GM12878 (cell line): ENCODE results near the gene DNAAF9. TPM values are rescaled to one million over a fixed set of nuclear protein-coding genes. Genes with fewer than 3 reads are reported as not detected.

ENCODE experiments used
- ATAC-seq: fragments of 200-7000 bp; cut with Tn5 transposase; 3 replicates; pipeline ENCODE4 v1.9.1; 2020; ENCODE audit warnings: mild to moderate bottlenecking, moderate library complexity
- BruUV-seq: library from RNA; stranded (reverse); fragments of 400-500 nt; replicated peaks from 2 replicates; lab custom pipeline; 2021; lab: Mats Ljungman, UMichigan
- CTCF ChIA-PET: fragments of 300-600 bp; sonication (Branson Sonifier 250); formaldehyde crosslinking; extraction: SDS; loops from one replicate; lab custom pipeline; 2021; ENCODE audit warnings: inconsistent platforms; lab: Yijun Ruan, JAX
- POLR2A ChIA-PET: fragments of 350-600 bp; formaldehyde crosslinking; extraction: SDS; loops from one replicate; lab custom pipeline; 2021; ENCODE audit warnings: inconsistent platforms; lab: Charles Lee
- RAD21 ChIA-PET: fragments of 300-600 bp; sonication (Branson Sonifier 250); formaldehyde crosslinking; loops from one replicate; lab custom pipeline; 2023; ENCODE audit warnings: antibody characterized with exemption; ENCODE audit not compliant: unreplicated experiment; lab: Charles Lee
- SMC1A ChIA-PET: fragments of 300-600 bp; sonication (Branson Sonifier 250); formaldehyde crosslinking; loops from one replicate; lab custom pipeline; 2023; ENCODE audit not compliant: unreplicated experiment, uncharacterized antibody; lab: Charles Lee
- DNase-seq: peaks from one replicate; pipeline ENCODE4 v3.0.0-alpha.2; 2011; ENCODE audit warnings: low read depth, low spot score
- FAIRE-seq: peaks from 3 replicates; lab custom pipeline; 2011; peaks lifted over from hg19 to GRCh38; lab: Jason Lieb, UNC
- H2AFZ ChIP-seq: 2 replicates; pipeline ENCODE4 v1.6.0; 2011; ENCODE audit warnings: low read depth, low read length, control low read depth; ENCODE audit not compliant: control insufficient read depth
- H3K27ac ChIP-seq: 2 replicates; pipeline ENCODE4 v1.5.1; 2011; ENCODE audit warnings: control low read depth; ENCODE audit not compliant: control insufficient read depth, insufficient read depth
- H3K27me3 ChIP-seq, 2 experiments: replicated peaks in 1 of 2; 2 replicates each; pipeline versions ENCODE4 v1.6.0 to v1.6.1; 2011; ENCODE audit warnings: low read length in 1 of 2; ENCODE audit not compliant: control insufficient read depth in 2 of 2, insufficient read depth in 2 of 2
- H3K36me3 ChIP-seq, 2 experiments: 2 replicates each; pipeline ENCODE4 v1.5.1; 2011; ENCODE audit warnings: low read length in 1 of 2; ENCODE audit not compliant: control insufficient read depth in 2 of 2, insufficient read depth in 2 of 2
- H3K4me1 ChIP-seq: 2 replicates; pipeline ENCODE4 v1.6.1; 2011; ENCODE audit warnings: mild to moderate bottlenecking, low read length, moderate library complexity, mixed read lengths; ENCODE audit not compliant: control insufficient read depth, insufficient read depth
- H3K4me2 ChIP-seq: 2 replicates; pipeline ENCODE4 v1.6.0; 2011; ENCODE audit warnings: control low read depth; ENCODE audit not compliant: control insufficient read depth, insufficient read depth
- H3K4me3 ChIP-seq: fragments of 200-600 bp; sonication (generic); 2 replicates; pipeline ENCODE4 v1.5.1; 2016
- H3K79me2 ChIP-seq: 2 replicates; pipeline ENCODE4 v1.6.0; 2011; ENCODE audit warnings: low read length; ENCODE audit not compliant: control insufficient read depth, insufficient read depth
- H3K9ac ChIP-seq: 2 replicates; pipeline ENCODE4 v1.8.0; 2011; ENCODE audit warnings: low read length, control low read depth, mixed read lengths; ENCODE audit not compliant: control insufficient read depth, insufficient read depth
- H3K9me3 ChIP-seq: replicated peaks from 3 replicates; pipeline ENCODE4 v1.5.1; 2011; ENCODE audit warnings: mild to moderate bottlenecking, low read length; ENCODE audit not compliant: control insufficient read depth, insufficient read depth
- H4K20me1 ChIP-seq: 2 replicates; pipeline ENCODE4 v1.6.0; 2011; ENCODE audit not compliant: control insufficient read depth, insufficient read depth
- BACH1 ChIP-seq: fragments of 450-650 bp; IDR thresholded peaks from 2 replicates; pipeline ENCODE4 v1.6.1; 2017; ENCODE audit warnings: mild to moderate bottlenecking, borderline replicate concordance
- BHLHE40 ChIP-seq, 2 experiments: fragments of 450-650 bp in 1 of 2; IDR thresholded peaks; 2 replicates each; pipeline ENCODE4 v1.6.1; 2011 to 2017; ENCODE audit warnings: low read depth in 2 of 2, borderline replicate concordance in 1 of 2, improper control_type of control experiment in 1 of 2, low read length in 1 of 2, mild to moderate bottlenecking in 1 of 2
- BRCA1 ChIP-seq: IDR thresholded peaks from 2 replicates; pipeline ENCODE4 v1.6.1; 2011; ENCODE audit warnings: low read depth, low read length, improper control_type of control experiment
- ETV6 ChIP-seq, 2 experiments: fragments of 450-650 bp in 1 of 2; IDR thresholded peaks in 1 of 2; conservative IDR thresholded peaks in 1 of 2; 2 replicates each; pipeline ENCODE4 v1.6.1; 2014; ENCODE audit warnings: antibody characterized with exemption in 1 of 2, borderline replicate concordance in 1 of 2, low read depth in 1 of 2, mild to moderate bottlenecking in 1 of 2, moderate library complexity in 1 of 2
- FOXM1 ChIP-seq: IDR thresholded peaks from 2 replicates; pipeline ENCODE4 v1.6.1; 2012; ENCODE audit warnings: low read depth, mild to moderate bottlenecking, inconsistent platforms, low read length, moderate library complexity
- HDAC2 ChIP-seq: fragments of 200-600 bp; sonication (generic); IDR thresholded peaks from 2 replicates; pipeline ENCODE4 v1.6.1; 2017
- HDAC6 ChIP-seq: fragments of 200-600 bp; sonication (generic); IDR thresholded peaks from one replicate; pipeline ENCODE4 v1.8.0; 2017; ENCODE audit warnings: antibody characterized with exemption; ENCODE audit not compliant: unreplicated experiment
- IKZF1 ChIP-seq: fragments of 450-650 bp; conservative IDR thresholded peaks from 2 replicates; pipeline ENCODE4 v1.6.1; 2017; ENCODE audit warnings: antibody characterized with exemption, mild to moderate bottlenecking
- MTA2 ChIP-seq: fragments of 450-650 bp; IDR thresholded peaks from 2 replicates; pipeline ENCODE4 v1.6.1; 2016; ENCODE audit warnings: low read depth, mild to moderate bottlenecking, moderate library complexity
- NFXL1 ChIP-seq: fragments of 450-650 bp; IDR thresholded peaks from 2 replicates; pipeline ENCODE4 v1.6.1; 2017; ENCODE audit warnings: antibody characterized with exemption, mild to moderate bottlenecking, borderline replicate concordance
- PAX8 ChIP-seq: fragments of 450-650 bp; IDR thresholded peaks from 2 replicates; pipeline ENCODE4 v1.6.1; 2017; ENCODE audit warnings: mild to moderate bottlenecking, moderate library complexity
- POLR2AphosphoS2 ChIP-seq: IDR thresholded peaks from 2 replicates; pipeline ENCODE4 v1.6.1; 2011; ENCODE audit warnings: low read depth, mild to moderate bottlenecking, low read length, improper control_type of control experiment, moderate library complexity
- RCOR1 ChIP-seq: conservative IDR thresholded peaks from 2 replicates; pipeline ENCODE4 v1.6.1; 2012; ENCODE audit warnings: low read depth, low read length, improper control_type of control experiment
- SRF ChIP-seq, 2 experiments: IDR thresholded peaks; 2 replicates each; pipeline ENCODE4 v1.6.1; 2011; ENCODE audit warnings: low read depth in 2 of 2, low read length in 2 of 2, mild to moderate bottlenecking in 1 of 2, moderate library complexity in 1 of 2
- TCF12 ChIP-seq: IDR thresholded peaks from 2 replicates; pipeline ENCODE4 v1.6.1; 2011; ENCODE audit warnings: low read depth, mild to moderate bottlenecking, low read length
- TCF7 ChIP-seq: IDR thresholded peaks from 2 replicates; pipeline ENCODE4 v1.6.1; 2014; ENCODE audit warnings: antibody characterized with exemption, borderline replicate concordance
- ZNF207 ChIP-seq: fragments of 450-650 bp; IDR thresholded peaks from 2 replicates; pipeline ENCODE4 v1.6.1; 2014; ENCODE audit warnings: antibody characterized with exemption, mild to moderate bottlenecking, borderline replicate concordance
- ZNF384 ChIP-seq: IDR thresholded peaks from 2 replicates; pipeline ENCODE4 v1.6.1; 2012; ENCODE audit warnings: low read depth, mild to moderate bottlenecking, low read length, improper control_type of control experiment, borderline replicate concordance
- WGBS: methylation state at CpG from one replicate; pipeline ENCODE4 v1.1.6; 2016; ENCODE audit warnings: low lambda C conversion rate; ENCODE audit not compliant: insufficient replicate concordance, insufficient coverage; ENCODE audit errors: missing lambda C conversion rate; 5-methylcytosine and 5-hydroxymethylcytosine counted together
- in situ Hi-C: fragments of 300-500 bp; cut with MboI; formaldehyde crosslinking; loops from 9 replicates; pipeline ENCODE4 v1.14.3; 2018; ENCODE audit warnings: mixed read lengths
- intact Hi-C: fragments of 100-400 bp; cut with micrococcal nuclease; formaldehyde crosslinking; loops from one replicate; pipeline ENCODE4 v1.14.2; 2022; ENCODE audit not compliant: unreplicated experiment
- polyA plus RNA-seq, 11 experiments: library from polyadenylated mRNA; depleted of rRNA in 4 of 11; unstranded in 6 of 11; stranded (reverse) in 5 of 11; fragments of >200 nt; fragmentation: Nextera tagmentation in 4 of 11; fragmentation: Illumina TruSeq in 1 of 11; extraction: Ambion mirVana in 4 of 11; extraction: Trizol in 1 of 11; gene quantifications; 1 replicate in 1 of 11; 2 replicates in 10 of 11; pipeline versions ENCODE4 v1.2.1 to v1.2.3, GENCODE V29; 2011 to 2016; ENCODE audit warnings: inconsistent platforms in 2 of 11, missing spikeins in 2 of 11, low read depth in 1 of 11
- total RNA-seq, 4 experiments: library from RNA; depleted of rRNA in 3 of 4; stranded (reverse); fragments of >200 nt in 3 of 4; fragmentation: Illumina TruSeq in 1 of 4; extraction: Trizol in 1 of 4; gene quantifications; 2 replicates each; pipeline versions ENCODE4 v1.2.1 to v1.2.3, GENCODE V29; 2013 to 2021
- TF ChIP-seq, protein P1 (sequence below): IDR thresholded peaks from 2 replicates; pipeline ENCODE4 v1.6.1; 2012; ENCODE audit warnings: improper control_type of control experiment, low read depth, low read length; ENCODE audit not compliant: insufficient replicate concordance

The DNAAF9 gene
- total and polyA plus RNA-seq, 10 of the 15 experiments (the other 5 are each of a cell fraction or from before 2014, with no cell fraction given): 0.08 to 2.1 (median 1.3) TPM

DNA sequence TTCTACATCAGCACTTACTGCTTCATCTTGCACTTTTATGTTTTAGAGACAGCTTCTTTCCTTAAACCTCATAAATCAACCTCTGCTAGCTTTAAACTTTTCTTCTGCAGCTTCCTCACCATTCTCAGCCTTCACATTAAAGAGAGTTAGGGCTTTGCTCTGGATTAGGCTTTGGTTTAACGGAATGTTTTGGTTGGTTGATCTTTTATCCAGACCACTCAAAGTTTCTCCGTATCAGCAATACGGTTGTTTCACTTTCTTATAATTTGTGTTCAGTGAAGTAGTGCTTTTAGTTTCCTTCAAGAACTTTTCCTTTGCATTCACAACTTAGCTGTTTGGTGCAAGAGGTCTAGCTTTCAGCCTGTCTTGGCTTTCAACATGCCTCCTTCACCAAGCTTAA, 40.4 kb downstream of the DNAAF9 start:
- DNase-seq: no peak
- H3K27ac ChIP-seq: no peak overlapping the region
- no TSS peak for BruUV-seq
- no peak overlapping the region for H3K4me3 ChIP-seq
- no peak overlapping the region for H2AFZ ChIP-seq
- no peaks in the 10 kb centered on the region for H3K27me3 ChIP-seq
- no peaks in the 10 kb centered on the region for H4K20me1 ChIP-seq
- in situ Hi-C loops: no loop called here
- H3K4me2 ChIP-seq: no peak overlapping the region
- ChIA-PET SMC1A (no interaction called here), POLR2A (interaction anchor here (0.6 kb wide), 1 partner anchor 82 kb away, joined by 3 read pairs; no protein-coding TSS in a partner anchor), RAD21 (no interaction called here), CTCF (interaction anchor here (0.9 kb wide), 1 partner anchor 9 kb away, joined by 3 read pairs; no protein-coding TSS in a partner anchor)
- ATAC-seq: no peak
- no peaks in the 10 kb centered on the region for H3K4me1 ChIP-seq
- FAIRE-seq: no peak
- H3K9ac ChIP-seq: no peak overlapping the region
- WGBS: 52% methylated on average over 3 of the region's 3 CpGs
- intact Hi-C loops: no loop called here
- no peaks in the 10 kb centered on the region for H3K9me3 ChIP-seq
- no peaks in the 10 kb centered on the region for H3K36me3 ChIP-seq
- TF ChIP-seq SRF (IDR thresholded peaks at IDR 0.05; ENCODE audit: low read depth in 2 of 2, low read length in 2 of 2): no peak
- no peak for TF ChIP-seq HDAC6
- TF ChIP-seq TCF12: no peak
- TF ChIP-seq POLR2AphosphoS2: no peak
- TF ChIP-seq NFXL1: no peak
- no peak for TF ChIP-seq BHLHE40 (IDR thresholded peaks at IDR 0.05; ENCODE audit: borderline replicate concordance in 1 of 2, low read depth in 2 of 2, low read length in 1 of 2)
- TF ChIP-seq ETV6 (conservative IDR thresholded peaks at IDR 0.05 in 1 of 2, IDR thresholded peaks at IDR 0.05 in 1 of 2; ENCODE audit: borderline replicate concordance in 1 of 2, low read depth in 1 of 2): no peak
- TF ChIP-seq ZNF207: no peak
- TF ChIP-seq RCOR1: no peak
- no peak for TF ChIP-seq MTA2
- no peak for TF ChIP-seq BRCA1
- TF ChIP-seq ZNF384: no peak
- TF ChIP-seq HDAC2: no peak
- no peak for TF ChIP-seq FOXM1
- no peak for TF ChIP-seq TCF7
- no peak for TF ChIP-seq PAX8
- no peak for TF ChIP-seq BACH1
- TF ChIP-seq, protein P1, sequence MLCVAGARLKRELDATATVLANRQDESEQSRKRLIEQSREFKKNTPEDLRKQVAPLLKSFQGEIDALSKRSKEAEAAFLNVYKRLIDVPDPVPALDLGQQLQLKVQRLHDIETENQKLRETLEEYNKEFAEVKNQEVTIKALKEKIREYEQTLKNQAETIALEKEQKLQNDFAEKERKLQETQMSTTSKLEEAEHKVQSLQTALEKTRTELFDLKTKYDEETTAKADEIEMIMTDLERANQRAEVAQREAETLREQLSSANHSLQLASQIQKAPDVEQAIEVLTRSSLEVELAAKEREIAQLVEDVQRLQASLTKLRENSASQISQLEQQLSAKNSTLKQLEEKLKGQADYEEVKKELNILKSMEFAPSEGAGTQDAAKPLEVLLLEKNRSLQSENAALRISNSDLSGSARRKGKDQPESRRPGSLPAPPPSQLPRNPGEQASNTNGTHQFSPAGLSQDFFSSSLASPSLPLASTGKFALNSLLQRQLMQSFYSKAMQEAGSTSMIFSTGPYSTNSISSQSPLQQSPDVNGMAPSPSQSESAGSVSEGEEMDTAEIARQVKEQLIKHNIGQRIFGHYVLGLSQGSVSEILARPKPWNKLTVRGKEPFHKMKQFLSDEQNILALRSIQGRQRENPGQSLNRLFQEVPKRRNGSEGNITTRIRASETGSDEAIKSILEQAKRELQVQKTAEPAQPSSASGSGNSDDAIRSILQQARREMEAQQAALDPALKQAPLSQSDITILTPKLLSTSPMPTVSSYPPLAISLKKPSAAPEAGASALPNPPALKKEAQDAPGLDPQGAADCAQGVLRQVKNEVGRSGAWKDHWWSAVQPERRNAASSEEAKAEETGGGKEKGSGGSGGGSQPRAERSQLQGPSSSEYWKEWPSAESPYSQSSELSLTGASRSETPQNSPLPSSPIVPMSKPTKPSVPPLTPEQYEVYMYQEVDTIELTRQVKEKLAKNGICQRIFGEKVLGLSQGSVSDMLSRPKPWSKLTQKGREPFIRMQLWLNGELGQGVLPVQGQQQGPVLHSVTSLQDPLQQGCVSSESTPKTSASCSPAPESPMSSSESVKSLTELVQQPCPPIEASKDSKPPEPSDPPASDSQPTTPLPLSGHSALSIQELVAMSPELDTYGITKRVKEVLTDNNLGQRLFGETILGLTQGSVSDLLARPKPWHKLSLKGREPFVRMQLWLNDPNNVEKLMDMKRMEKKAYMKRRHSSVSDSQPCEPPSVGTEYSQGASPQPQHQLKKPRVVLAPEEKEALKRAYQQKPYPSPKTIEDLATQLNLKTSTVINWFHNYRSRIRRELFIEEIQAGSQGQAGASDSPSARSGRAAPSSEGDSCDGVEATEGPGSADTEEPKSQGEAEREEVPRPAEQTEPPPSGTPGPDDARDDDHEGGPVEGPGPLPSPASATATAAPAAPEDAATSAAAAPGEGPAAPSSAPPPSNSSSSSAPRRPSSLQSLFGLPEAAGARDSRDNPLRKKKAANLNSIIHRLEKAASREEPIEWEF: no peak
- TF ChIP-seq IKZF1: no peak
- no peaks in the 10 kb centered on the region for H3K79me2 ChIP-seq
